CD8-positive, alpha-beta memory T cell (primary cell): Measurements from ENCODE around the gene PC. TPM values are rescaled to one million over a fixed set of nuclear protein-coding genes. Genes with fewer than 3 reads are reported as not detected.
A peak's percentile ranks its signal among the peaks of the same experiment; 100 is the strongest.

Source experiments
- CTCF ChIA-PET: fragments of 350-600 bp; sonication (Branson Sonifier 250); formaldehyde crosslinking; loops from one replicate; lab custom pipeline; 2021; ENCODE audit warnings: antibody characterized with exemption; lab: Charles Lee
- POLR2A ChIA-PET: fragments of 350-600 bp; sonication (Branson Sonifier 250); formaldehyde crosslinking; loops from one replicate; lab custom pipeline; 2021; ENCODE audit warnings: antibody characterized with exemption; lab: Charles Lee
- DNase-seq, 5 donors: peaks; one replicate each; pipeline versions ENCODE4 v3.0.0 to v3.0.0-alpha.2; 2020 to 2022; ENCODE audit warnings: mixed read lengths in 1 of 5
- H3K27ac ChIP-seq: one replicate; pipeline ENCODE4 v1.7.0; 2013; ENCODE audit warnings: low read depth, mild to moderate bottlenecking, low read length, moderate library complexity
- H3K27me3 ChIP-seq: 2 replicates; pipeline ENCODE4 v1.7.0; 2013; ENCODE audit warnings: low read length, mild to moderate bottlenecking; ENCODE audit not compliant: insufficient read depth, poor library complexity, severe bottlenecking
- H3K36me3 ChIP-seq: 2 replicates; pipeline ENCODE4 v1.7.0; 2013; ENCODE audit warnings: mild to moderate bottlenecking, low read length, moderate library complexity; ENCODE audit not compliant: insufficient read depth
- H3K4me1 ChIP-seq: 2 replicates; pipeline ENCODE4 v1.7.0; 2013; ENCODE audit warnings: mild to moderate bottlenecking, low read length, moderate library complexity; ENCODE audit not compliant: insufficient read depth
- H3K4me3 ChIP-seq: 2 replicates; pipeline ENCODE4 v1.7.0; 2013; ENCODE audit warnings: mild to moderate bottlenecking, low read length
- H3K9me3 ChIP-seq: 2 replicates; pipeline ENCODE4 v1.7.0; 2013; ENCODE audit warnings: mild to moderate bottlenecking, low read length
- H3K27ac Mint-ChIP-seq, 8 donors: one replicate each; pipeline ENCODE4 v1.8.0; 2020 to 2021; ENCODE audit warnings: mixed read lengths in 8 of 8, mild to moderate bottlenecking in 6 of 8, inconsistent platforms in 3 of 8, moderate library complexity in 3 of 8
- H3K27me3 Mint-ChIP-seq, 2 donors: one replicate each; pipeline ENCODE4 v1.8.0; 2020 to 2021; ENCODE audit warnings: mixed read lengths in 2 of 2, mild to moderate bottlenecking in 1 of 2, moderate library complexity in 1 of 2
- H3K36me3 Mint-ChIP-seq, 3 donors: one replicate each; pipeline ENCODE4 v1.8.0; 2020 to 2021; ENCODE audit warnings: mixed read lengths in 3 of 3, inconsistent platforms in 1 of 3, mild to moderate bottlenecking in 1 of 3
- H3K4me1 Mint-ChIP-seq, 3 donors: one replicate each; pipeline ENCODE4 v1.8.0; 2020 to 2021; ENCODE audit warnings: mixed read lengths in 3 of 3, inconsistent platforms in 1 of 3, mild to moderate bottlenecking in 1 of 3
- H3K4me3 Mint-ChIP-seq, 7 donors: one replicate each; pipeline ENCODE4 v1.8.0; 2020 to 2021; ENCODE audit warnings: mixed read lengths in 7 of 7, mild to moderate bottlenecking in 6 of 7, moderate library complexity in 4 of 7, inconsistent platforms in 2 of 7
- H3K9me3 Mint-ChIP-seq, 5 donors: one replicate each; pipeline ENCODE4 v1.8.0; 2020 to 2022; ENCODE audit warnings: mixed read lengths in 5 of 5, mild to moderate bottlenecking in 3 of 5, moderate library complexity in 2 of 5, inconsistent platforms in 1 of 5
- polyA plus RNA-seq: library from polyadenylated mRNA; unstranded; fragments of 300-500 nt; fragmentation: Illumina TruSeq; gene quantifications from one replicate; pipeline ENCODE4 v1.2.3, GENCODE V29; 2021
- total RNA-seq, 2 experiments: library from RNA; stranded (reverse); gene quantifications; one replicate each; pipeline ENCODE4 v1.2.3, GENCODE V29; 2021

The PC gene
- total and polyA plus RNA-seq, 3 experiments from 2014 or later: 6.6 to 9.6 (median 8.9) TPM

DNA sequence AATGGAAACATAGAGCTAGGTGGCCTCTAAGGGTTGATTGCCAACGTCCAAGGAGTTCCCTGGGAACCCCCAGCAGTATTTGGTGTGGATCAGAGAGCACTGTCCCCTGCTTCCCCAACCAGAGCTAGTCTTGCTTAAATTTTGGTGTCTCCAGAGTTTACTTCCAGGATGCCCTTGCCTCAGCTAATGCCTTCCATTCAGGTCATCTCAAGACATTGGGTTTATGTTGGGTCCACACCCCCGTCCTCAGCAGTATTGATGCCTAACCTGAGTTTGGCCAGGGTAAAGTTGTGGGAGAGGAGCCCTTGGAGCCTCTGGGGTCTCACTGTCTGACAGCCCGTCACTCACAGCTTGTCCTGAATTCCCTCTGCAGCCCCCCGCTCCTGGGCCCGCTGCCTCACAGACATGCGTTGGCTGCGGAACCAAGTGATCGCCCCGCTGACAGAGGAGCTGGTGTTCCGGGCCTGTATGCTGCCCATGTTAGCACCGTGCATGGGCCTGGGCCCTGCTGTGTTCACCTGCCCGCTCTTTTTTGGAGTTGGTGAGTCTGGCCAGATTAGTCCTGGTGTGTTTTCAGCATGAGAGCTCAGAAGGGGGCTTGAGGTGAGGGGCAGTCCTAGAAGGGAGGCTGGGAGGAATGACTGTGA, 113.6 kb downstream of the PC start:
- Histone ChIP-seq H3K4me3 (peak overlapping the region; percentile 91), H3K4me1 (peaks cover 39% of the 10 kb centered on the region), H3K27ac (peak overlapping the region; percentile 98), H3K27me3 (no peaks in the 10 kb centered on the region), H3K36me3 (peaks cover 6% of the 10 kb centered on the region), H3K9me3 (no peaks in the 10 kb centered on the region)
- CTCF ChIA-PET: interaction anchor here (1.2 kb wide), 1 partner anchor 167 kb away, joined by 3 read pairs; the partner anchor contains the start of gene RBM4B
- peak overlapping the region; percentile 82 to 98 (median 92) for H3K4me3 Mint-ChIP-seq
- peaks cover 36 to 47% (median 38%) of the 10 kb centered on the region in 3 donors for H3K4me1 Mint-ChIP-seq
- peaks cover 0 to 1% of the 10 kb centered on the region in 2 donors for H3K27me3 Mint-ChIP-seq
- H3K27ac Mint-ChIP-seq: peak overlapping the region; percentile 96 to 98 (median 96)
- H3K9me3 Mint-ChIP-seq: no peaks in the 10 kb centered on the region
- H3K36me3 Mint-ChIP-seq: peaks cover 0 to 54% (median 0%) of the 10 kb centered on the region in 3 donors
- peak in 1 of 5 donors; percentile 39 for DNase-seq
- POLR2A ChIA-PET: interaction anchor here (4.6 kb wide), 1 partner anchor 10 kb away, joined by 45 read pairs; no protein-coding TSS in a partner anchor

DNA sequence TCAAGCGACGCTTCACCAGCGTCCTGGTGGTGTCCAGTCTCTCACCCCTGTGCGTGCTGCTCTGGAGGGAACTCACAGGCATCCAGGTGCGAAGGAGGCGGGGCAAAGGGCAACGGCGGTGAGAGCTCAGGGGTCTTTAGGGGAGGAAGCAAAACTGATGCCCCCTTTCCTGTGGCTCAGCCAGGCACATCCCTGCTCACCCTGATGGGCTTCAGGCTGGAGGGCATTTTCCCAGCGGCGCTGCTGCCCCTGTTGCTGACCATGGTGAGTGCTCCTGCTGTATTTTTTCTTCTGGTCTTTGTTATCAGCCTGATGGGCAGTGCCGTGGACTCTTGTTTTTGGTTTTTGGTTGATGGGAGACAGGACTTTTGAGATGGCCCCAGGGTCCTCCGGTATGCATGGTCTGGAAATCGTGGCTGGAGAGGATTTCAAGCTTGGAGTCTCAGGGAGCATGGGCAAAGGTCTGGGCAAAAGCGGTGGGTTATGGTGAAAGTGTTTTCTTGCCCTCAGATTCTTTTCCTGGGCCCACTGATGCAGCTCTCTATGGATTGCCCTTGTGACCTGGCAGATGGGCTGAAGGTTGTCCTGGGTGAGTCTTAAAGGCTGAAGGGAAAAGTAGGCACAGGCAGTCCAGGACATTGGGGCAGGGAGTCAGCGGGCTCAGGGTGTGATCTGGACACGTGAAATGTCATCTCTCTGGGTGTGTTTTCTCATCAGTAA, 114.2 kb downstream of the PC start:
- H3K4me1 ChIP-seq: peaks cover 44% of the 10 kb centered on the region
- ChIA-PET POLR2A (interaction anchor here (0.6 to 4.6 kb wide), 7 partner anchors 11 to 1722 kb away, joined by 3 to 45 read pairs (median 4); partner anchors contain the start of genes FAU, MRPL49, RBM14 and RBM4B), CTCF (interaction anchor here (1.2 to 2.2 kb wide), 4 partner anchors 8 to 227 kb away, joined by 3 to 5 read pairs (median 4); partner anchors contain the start of genes RBM14 and RBM4B)
- peak overlapping the region; percentile 91 for H3K4me3 ChIP-seq
- Mint-ChIP-seq H3K27ac (peak overlapping the region; percentile 96 to 98 (median 96)), H3K27me3 (peaks cover 0 to 1% of the 10 kb centered on the region in 2 donors), H3K36me3 (peaks cover 0 to 61% (median 0%) of the 10 kb centered on the region in 3 donors), H3K9me3 (no peaks in the 10 kb centered on the region), H3K4me1 (peaks cover 42 to 54% (median 43%) of the 10 kb centered on the region in 3 donors), H3K4me3 (peak overlapping the region; percentile 82 to 98 (median 92))
- H3K27me3 ChIP-seq: no peaks in the 10 kb centered on the region
- DNase-seq: no peak
- peaks cover 6% of the 10 kb centered on the region for H3K36me3 ChIP-seq
- peak overlapping the region; percentile 98 for H3K27ac ChIP-seq
- H3K9me3 ChIP-seq: no peaks in the 10 kb centered on the region

DNA sequence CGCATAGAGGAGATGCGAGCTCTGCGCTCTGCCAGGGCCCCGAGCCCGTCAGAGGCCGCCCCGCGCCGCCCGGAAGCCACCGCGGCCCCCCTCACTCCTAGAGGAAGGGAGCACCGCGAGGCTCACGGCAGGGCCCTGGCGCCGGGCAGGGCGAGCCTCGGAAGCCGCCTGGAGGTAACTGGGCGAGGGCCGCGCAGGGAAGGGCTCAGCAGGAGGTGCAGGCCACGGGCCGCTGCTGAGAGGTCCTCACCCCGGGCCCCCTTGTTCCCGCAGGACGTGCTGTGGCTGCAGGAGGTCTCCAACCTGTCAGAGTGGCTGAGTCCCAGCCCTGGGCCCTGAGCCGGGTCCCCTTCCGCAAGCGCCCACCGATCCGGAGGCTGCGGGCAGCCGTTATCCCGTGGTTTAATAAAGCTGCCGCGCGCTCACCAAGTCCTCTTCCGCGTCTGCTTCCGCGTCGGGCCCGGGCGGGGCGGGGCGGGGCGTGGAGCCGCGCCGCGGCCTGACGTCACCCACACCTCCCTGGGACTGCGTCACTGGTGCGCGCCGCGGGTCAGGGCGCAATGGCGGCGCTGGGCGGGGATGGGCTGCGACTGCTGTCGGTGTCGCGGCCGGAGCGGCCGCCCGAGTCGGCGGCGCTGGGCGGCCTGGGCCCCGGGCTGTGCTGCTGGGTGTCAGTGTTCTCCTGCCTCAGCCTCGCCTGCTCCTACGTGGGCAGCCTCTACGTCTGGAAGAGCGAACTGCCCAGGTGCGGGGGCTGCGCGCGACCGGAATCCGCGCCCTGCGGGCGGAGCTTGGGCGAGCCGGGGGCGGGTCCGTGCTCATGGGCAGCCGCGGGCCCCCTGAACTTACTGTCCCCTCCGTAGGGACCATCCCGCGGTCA, 115.0 kb downstream of the PC start, which contains the start of gene RCE1:
Gene RCE1, plus strand, starts transcription at position 546 of the 880 bp plus-strand sequence. Its CDS starts 15 bp downstream, at position 561.
- ChIA-PET CTCF (interaction anchor here (1.0 to 2.2 kb wide), 4 partner anchors 9 to 227 kb away, joined by 4 to 5 read pairs (median 4); partner anchors contain the start of gene RBM14), POLR2A (interaction anchor here (0.6 to 4.6 kb wide), 12 partner anchors 12 to 1721 kb away, joined by 3 to 45 read pairs (median 3); partner anchors contain the start of genes BRMS1, FAU, KDM2A and MRPL49)
- DNase-seq: peak; percentile 87 to 94 (median 89)
- peak within 1 kb of the TSS; percentile 96 to 99 (median 97) for H3K27ac Mint-ChIP-seq
- peaks cover 44% of the 10 kb centered on the region for H3K4me1 ChIP-seq
- no peaks in the 10 kb centered on the region for H3K27me3 ChIP-seq
- peaks cover 0 to 58% (median 0%) of the 10 kb centered on the region in 3 donors for H3K36me3 Mint-ChIP-seq
- peaks cover 42 to 59% (median 44%) of the 10 kb centered on the region in 3 donors for H3K4me1 Mint-ChIP-seq
- no peaks in the 10 kb centered on the region for H3K9me3 ChIP-seq
- H3K4me3 Mint-ChIP-seq: peak within 1 kb of the TSS; percentile 82 to 98 (median 92)
- peak within 1 kb of the TSS; percentile 91 for H3K4me3 ChIP-seq
- H3K36me3 ChIP-seq: peaks cover 6% of the 10 kb centered on the region
- H3K9me3 Mint-ChIP-seq: no peaks in the 10 kb centered on the region
- peak within 1 kb of the TSS; percentile 98 for H3K27ac ChIP-seq
- H3K27me3 Mint-ChIP-seq: peaks cover 0 to 1% of the 10 kb centered on the region in 2 donors

DNA sequence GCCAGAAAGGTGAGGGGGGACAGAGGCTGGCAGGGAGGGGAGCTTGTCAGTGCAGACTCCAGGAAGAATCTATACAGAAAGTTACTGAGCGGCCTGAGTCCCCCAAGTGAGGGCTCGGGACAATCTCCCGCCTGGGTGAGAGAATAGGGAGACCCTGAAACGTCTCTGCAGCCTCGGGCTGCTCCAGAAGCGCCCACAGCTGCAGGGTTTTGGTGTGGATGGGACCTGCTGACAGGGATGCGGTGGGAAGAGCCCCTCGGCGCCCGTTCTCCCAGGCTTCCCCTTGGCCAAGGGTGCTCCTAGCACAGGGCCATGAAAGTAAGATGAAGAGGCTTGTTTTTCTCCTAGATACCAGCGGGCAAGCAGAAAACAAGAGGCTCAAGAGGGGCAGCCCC, 115.7 kb downstream of the PC start:
- DNase-seq: no peak
- ChIA-PET POLR2A (interaction anchor here (0.6 to 4.6 kb wide), 8 partner anchors 12 to 498 kb away, joined by 3 to 45 read pairs (median 3); partner anchors contain the start of genes BRMS1, KDM2A, RBM14 and RBM4B), CTCF (interaction anchor here (1.0 to 2.2 kb wide), 3 partner anchors 9 to 226 kb away, joined by 4 to 5 read pairs (median 4); partner anchors contain the start of gene RBM14)
- Mint-ChIP-seq H3K27me3 (peaks cover 0 to 1% of the 10 kb centered on the region in 2 donors), H3K4me1 (peaks cover 44 to 63% (median 48%) of the 10 kb centered on the region in 3 donors), H3K36me3 (peaks cover 0 to 61% (median 0%) of the 10 kb centered on the region in 3 donors), H3K9me3 (no peaks in the 10 kb centered on the region), H3K4me3 (peak overlapping the region; percentile 82 to 98 (median 92)), H3K27ac (peak overlapping the region; percentile 96 to 99 (median 97))
- H3K27me3 ChIP-seq: no peaks in the 10 kb centered on the region
- H3K4me3 ChIP-seq: peak overlapping the region; percentile 91
- no peaks in the 10 kb centered on the region for H3K9me3 ChIP-seq
- H3K4me1 ChIP-seq: peaks cover 44% of the 10 kb centered on the region
- H3K36me3 ChIP-seq: peaks cover 6% of the 10 kb centered on the region
- peak overlapping the region; percentile 98 for H3K27ac ChIP-seq

DNA sequence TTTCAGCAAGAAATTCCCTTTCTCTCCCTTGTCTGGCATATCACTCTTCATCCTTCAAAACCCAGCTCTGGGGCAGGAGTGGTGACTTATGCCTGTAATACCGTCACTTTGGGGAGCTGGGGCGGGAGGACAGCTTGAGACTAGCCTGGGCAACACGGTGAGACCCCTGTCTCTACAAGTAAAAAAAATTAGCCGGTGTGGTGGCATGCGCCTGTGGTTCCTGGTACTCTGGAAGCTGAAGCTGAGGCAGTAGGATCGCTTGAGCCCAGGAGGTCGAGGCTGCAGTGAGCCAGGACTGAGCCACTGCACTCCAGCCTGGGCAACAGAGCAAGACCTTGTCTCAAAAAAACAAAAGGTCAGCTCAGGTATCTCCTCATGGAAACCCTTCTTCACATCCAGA, 116.3 kb downstream of the PC start:
- Histone ChIP-seq H3K9me3 (no peaks in the 10 kb centered on the region), H3K4me1 (peaks cover 44% of the 10 kb centered on the region), H3K27me3 (no peaks in the 10 kb centered on the region), H3K4me3 (peak overlapping the region; percentile 91), H3K36me3 (peaks cover 6% of the 10 kb centered on the region), H3K27ac (peak overlapping the region; percentile 98)
- Mint-ChIP-seq H3K36me3 (peaks cover 0 to 58% (median 0%) of the 10 kb centered on the region in 3 donors), H3K4me1 (peaks cover 44 to 63% (median 48%) of the 10 kb centered on the region in 3 donors), H3K9me3 (no peaks in the 10 kb centered on the region), H3K4me3 (peak overlapping the region; percentile 82 to 98 (median 92)), H3K27ac (peak overlapping the region; percentile 96 to 99 (median 97)), H3K27me3 (peaks cover 0 to 1% of the 10 kb centered on the region in 2 donors)
- POLR2A ChIA-PET: interaction anchor here (1.0 to 4.6 kb wide), 3 partner anchors 13 to 164 kb away, joined by 3 to 45 read pairs (median 16); partner anchors contain the start of gene RBM4B
- peak in 1 of 5 donors; percentile 35 for DNase-seq
- CTCF ChIA-PET: interaction anchor here (2.2 kb wide), 1 partner anchor 225 kb away, joined by 4 read pairs; the partner anchor contains the start of gene RBM14

DNA sequence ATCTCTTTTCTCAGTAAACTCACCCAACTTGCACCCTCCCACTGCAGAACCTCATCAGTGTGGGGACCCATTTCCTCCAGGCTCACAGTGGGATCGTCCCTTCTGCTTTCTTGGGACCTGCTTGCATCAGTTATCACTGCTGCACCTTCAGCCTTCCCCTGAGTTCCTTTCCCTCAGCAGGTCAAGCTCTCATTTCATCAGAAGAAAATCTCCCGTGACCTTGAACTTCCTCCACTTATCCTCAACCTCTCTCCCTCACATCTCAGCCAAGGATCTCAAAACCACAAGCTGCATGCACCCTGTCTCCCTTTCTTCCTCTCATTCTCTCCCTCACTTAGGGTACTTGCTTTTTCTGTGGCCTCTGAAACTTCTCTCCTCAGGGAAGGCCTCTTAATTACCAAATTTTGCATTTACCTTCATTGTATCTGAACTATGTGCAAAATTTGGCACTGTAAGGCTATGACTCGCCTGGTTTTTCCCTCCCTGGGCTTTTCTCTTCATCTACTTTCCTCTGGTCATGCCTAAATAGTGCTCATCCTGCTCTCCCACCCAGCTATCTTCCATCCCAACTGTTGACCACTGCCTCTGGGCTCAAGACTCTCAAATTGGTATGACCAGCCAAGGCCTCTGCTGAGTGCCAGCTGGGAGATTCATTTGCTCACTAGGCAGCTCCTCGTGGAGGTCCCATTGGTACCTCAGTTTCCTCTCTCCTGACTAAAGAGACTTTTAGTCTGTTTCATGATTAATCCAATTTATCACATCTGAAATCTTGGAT, 117.7 kb downstream of the PC start:
- no peak overlapping the region for H3K27ac ChIP-seq
- DNase-seq: no peak
- Mint-ChIP-seq H3K4me1 (peaks cover 44 to 63% (median 48%) of the 10 kb centered on the region in 3 donors), H3K9me3 (no peaks in the 10 kb centered on the region), H3K27me3 (peaks cover 0 to 1% of the 10 kb centered on the region in 2 donors), H3K36me3 (peaks cover 0 to 48% (median 0%) of the 10 kb centered on the region in 3 donors), H3K27ac (peak overlapping the region; percentile 38 to 99 (median 85)), H3K4me3 (peak overlapping the region in 6 of 7 donors; percentile 4 to 59 (median 36))
- H3K36me3 ChIP-seq: peaks cover 6% of the 10 kb centered on the region
- ChIA-PET CTCF (no interaction called here), POLR2A (no interaction called here)
- no peak overlapping the region for H3K4me3 ChIP-seq
- H3K4me1 ChIP-seq: peaks cover 44% of the 10 kb centered on the region
- no peaks in the 10 kb centered on the region for H3K27me3 ChIP-seq
- no peaks in the 10 kb centered on the region for H3K9me3 ChIP-seq
